ENCODE measurements around the gene NTM.

DNA sequence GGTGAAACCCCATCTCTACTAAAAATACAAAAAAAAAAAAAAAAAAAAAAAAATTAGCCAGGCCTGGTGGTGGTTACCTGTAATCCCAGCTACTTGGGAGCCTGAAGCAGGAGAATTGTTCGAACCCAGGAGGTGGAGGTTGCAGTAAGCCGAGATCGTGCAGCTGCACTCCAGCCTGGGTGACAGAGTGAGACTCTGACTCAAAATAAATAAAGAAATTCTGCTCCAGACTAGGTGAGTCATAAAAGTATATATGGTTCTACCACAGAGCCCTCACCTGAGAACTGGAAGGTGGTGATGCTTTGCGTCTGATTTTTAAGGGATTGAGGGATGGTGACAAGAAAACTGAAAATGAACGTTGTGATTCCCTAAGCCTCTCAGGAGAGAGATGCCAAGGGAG is 58.4 kb downstream of the NTM start:
- TF ChIP-seq CTCF (optimal IDR thresholded peaks at IDR 0.05 in 1 of 3, IDR thresholded peaks at IDR 0.05 in 1 of 3, conservative IDR thresholded peaks at IDR 0.05 in 1 of 3; ENCODE audit: extremely low read depth in 1 of 3, insufficient read depth in 2 of 3, low read length in 3 of 3) (no peak), EZH2 (IDR thresholded peaks at IDR 0.05; ENCODE audit: low read length) (no peak)
